HG02870 (cell line): ENCODE measurements around the gene MAP3K19.
A peak's percentile ranks its signal among the peaks of the same experiment; 100 is the strongest.
"Not testable (repeated sequence)": the region's sequence is repeated elsewhere in the genome, so short reads cannot be mapped to it uniquely, and the experiment has no call there.

Experiments used
- ATAC-seq: cut with Tn5 transposase; IDR thresholded peaks from one replicate; pipeline ENCODE4 v1.9.1; 2021; ENCODE audit warnings: mild to moderate bottlenecking, moderate library complexity; ENCODE audit not compliant: unreplicated experiment

Gene MAP3K19

DNA sequence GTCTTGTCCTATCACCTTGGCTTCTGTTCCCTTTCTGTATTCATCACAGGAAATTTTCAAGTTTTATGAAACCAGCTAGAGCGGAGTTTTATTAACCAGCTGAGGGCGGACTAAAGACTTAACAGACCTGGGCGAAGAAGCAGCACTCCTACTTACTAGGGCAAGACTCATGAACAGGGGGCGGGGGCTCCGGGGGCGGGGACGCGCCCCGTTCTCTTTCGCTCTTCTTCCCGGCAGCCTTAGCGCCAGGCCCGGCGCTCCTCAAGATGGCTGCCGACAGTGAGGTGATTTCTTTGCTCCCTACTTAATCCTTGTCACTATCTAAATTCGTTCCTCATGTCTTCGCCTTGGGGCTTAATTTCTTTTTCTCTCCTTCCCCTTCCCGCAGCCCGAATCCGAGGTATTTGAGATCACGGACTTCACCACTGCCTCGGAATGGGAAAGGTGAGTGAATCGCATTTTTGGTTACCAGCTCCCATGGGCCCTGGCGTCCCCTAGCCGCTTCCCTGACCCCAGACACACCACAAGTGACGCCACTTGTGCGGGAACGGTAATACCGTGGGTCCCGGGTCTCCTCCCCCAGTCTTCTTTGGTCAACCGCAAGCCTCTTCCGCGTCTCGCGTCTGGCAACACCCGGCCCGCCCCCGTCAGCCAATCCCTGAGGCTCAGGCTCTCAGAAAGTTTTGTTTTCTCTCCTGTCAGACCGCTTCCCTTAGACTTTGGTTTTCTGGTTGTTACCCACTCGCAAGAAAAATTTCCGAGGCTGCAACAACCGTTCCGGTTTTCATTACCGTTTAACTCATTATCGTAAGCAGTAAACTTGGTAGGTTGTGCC is 5.0 kb upstream of the MAP3K19 start, which contains the start of gene RAB3GAP1:
RAB3GAP1 (plus strand) TSS at position 251 of the 835 bp plus-strand sequence; CDS start at position 267, 16 bp downstream.
- ATAC-seq = peak; percentile 69

DNA sequence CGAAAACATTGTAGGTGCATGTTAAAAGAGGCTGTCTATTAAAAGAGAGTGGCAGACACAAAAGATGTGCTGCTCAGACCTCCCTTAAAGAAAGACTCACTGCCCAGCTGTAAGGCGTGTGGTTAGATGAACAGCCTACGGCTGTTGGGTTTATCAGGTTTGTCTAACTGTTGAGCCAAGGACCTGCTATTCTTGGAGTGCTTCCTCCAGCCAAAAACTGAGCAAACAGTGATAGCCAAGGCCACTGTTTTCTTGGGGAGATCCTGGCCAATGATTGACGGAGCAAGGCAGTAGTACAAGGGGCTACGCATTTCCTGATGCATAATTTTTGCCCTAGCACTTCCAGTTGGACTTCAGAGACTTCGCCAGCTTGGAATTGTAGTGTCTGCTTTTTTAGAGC is 3.4 kb upstream of the MAP3K19 start:
- no peak for ATAC-seq

DNA sequence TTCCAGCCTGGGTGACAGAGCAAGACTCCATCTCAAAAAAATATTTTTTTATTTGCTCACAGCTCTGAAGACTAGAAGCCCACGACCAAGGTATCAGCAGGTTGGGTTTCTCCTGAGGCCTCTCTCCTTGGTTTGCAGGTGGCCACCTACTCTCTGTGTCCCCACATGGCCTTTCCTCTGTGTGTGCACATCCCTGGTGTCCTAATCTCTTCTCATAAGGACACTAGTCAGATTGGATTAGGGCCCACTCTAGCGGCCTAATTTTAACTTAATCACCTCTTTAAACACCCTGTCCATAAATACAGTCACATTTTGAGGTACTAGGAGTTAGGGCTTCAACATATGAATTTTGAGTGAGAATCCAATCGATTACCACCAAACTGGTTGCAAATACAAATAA is 2.9 kb upstream of the MAP3K19 start:
- ATAC-seq = no peak

DNA sequence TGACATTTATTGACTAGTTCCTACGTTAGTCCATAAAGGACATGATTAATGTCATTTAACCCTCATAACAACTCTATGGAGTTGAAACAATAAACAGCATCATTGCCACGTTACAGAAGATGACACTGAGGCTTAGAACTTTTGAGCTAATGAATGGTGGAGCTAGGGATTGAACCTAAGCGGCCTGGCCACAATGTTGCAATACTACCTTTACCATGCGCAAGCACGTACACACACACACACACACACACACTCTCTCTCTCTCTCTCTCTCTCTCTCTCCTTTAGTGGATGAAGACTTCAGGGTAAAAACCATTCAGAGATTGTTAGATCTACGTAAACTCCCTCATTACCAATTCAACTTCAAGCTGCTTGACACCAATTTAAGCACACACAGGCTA is 875 bp upstream of the MAP3K19 start:
- ATAC-seq = no peak

DNA sequence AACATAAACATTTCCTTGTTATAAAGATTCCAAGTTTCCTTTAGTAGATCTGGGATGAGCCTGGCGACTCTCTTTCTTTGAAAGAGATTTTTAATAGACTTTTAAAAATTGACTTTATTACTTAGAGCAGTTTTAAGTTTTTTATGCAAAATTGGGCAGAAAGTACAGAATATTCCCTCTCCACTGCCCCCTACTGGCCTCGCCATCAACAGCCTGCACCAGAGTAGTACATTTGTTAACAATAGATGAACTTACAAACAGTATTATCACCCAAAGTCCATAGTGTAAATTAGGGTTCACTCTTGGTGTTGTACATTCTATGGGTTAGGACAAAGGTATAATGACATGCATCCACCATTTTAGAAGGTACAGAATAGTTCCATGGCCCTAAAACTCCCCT is 3.9 kb downstream of the MAP3K19 start:
- no peak for ATAC-seq

DNA sequence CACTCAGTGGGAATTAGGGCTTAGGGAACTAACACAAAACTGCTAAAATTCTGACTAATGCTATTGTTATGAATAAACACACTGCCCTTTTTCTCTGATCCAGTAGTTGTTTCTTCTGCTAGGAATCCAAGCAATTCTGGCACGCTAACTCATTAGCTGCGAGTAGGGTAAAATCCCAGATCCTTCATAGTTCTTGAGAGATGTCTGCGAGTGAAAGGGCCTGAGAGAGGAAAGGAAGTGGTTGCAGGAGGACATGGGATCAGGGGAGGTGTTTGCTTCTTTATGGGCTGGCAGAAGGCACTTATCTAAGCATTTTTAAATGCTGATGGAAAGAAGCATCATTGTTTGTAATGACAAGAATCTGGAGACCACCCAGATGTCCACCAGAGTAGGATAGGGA is 9.4 kb downstream of the MAP3K19 start:
- ATAC-seq = no peak

DNA sequence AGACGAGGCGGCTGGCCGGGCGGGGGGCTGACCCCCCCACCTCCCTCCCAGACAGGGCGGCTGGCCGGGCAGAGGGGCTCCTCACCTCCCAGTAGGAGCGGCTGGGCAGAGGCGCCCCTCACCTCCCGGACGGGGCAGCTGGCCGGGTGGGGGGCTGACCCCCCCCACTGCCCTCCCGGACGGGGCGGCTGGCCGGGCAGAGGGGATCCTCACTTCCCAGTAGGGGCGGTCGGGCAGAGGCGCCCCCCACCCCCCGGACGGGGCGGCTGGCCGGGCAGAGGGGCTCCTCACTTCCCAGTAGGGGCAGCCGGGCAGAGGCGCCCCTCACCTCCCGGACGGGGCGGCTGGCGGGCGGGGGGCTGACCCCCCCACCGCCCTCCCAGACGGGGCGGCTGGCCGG is 14.0 kb downstream of the MAP3K19 start:
- ATAC-seq = not testable (repeated sequence)

DNA sequence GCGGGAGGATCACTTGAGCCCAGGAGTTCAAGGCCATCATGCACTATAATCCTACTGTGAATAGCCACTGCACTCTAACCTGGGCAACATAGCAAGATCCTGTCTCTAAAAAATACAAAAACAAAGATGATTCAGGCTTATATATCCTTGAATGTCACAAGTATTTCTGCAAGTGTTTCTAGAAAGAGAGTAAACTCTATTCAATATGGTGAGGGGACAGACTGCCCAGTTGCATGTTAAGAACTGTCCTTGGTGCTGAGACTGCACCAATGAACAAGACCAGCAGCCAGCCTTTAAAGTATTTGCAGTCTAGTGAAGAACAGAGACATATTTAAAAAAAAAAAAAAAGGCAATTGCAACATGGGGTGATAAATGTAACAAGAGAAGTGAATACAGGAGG is 16.4 kb downstream of the MAP3K19 start:
- no peak for ATAC-seq

DNA sequence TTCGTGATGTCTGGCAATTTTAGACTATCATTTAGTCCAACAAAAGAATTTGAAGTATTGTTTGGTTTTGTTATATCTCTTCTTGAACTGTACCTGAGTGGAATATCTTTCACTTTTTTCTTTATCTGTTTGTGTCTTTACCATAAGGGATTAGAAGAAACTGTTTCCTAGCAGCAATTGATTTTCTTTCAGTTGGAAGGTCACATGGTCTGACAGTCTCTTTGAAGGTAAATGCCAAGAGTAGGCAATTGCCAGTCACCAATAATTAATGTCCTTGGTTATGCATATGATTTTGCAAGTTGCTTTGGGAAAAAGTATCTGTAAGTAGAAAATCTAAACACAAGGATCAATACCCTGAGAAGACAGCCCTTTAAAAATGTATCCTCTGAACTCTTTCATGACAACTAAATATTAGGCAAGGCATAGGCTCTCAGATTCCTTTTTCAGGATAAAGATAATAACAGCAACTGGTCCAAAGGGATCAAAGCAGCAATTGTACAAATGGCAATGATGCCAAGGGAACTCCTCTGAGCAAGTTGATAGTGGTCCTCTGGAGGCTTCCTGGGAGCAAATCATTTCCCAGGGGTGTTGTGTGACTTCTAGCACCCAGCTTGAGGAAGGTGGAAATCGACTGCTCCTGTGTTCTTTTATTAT is 17.6 kb downstream of the MAP3K19 start:
- no peak for ATAC-seq

DNA sequence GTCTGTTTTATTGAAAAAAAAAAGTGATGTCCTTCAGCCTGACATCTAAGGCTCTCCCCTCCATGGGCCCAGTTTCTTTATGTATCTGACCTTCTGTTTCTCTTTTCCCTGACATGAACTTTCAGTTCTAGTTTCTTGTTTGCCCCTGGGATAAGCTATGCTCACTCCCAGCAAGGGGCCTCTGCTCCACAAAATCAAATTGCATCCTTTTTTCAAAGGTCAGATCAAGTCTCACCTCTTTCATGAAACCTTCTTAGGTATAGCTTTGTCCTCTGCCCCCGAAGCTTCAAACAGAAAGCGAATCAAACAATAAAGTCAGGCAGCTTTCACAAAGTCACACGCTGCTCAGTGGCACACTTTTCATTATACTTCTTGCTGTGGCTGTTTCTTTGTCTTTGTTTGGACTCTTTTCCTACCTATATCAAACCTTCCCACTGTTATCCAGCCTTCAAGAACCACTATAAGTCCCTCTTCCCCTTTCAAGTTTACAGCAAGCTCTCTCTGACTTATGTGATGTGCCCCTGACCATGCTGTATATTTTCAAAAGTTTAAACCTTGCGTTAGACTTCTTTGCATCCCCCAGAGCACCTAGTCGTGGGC is 23.3 kb downstream of the MAP3K19 start:
- no peak for ATAC-seq

DNA sequence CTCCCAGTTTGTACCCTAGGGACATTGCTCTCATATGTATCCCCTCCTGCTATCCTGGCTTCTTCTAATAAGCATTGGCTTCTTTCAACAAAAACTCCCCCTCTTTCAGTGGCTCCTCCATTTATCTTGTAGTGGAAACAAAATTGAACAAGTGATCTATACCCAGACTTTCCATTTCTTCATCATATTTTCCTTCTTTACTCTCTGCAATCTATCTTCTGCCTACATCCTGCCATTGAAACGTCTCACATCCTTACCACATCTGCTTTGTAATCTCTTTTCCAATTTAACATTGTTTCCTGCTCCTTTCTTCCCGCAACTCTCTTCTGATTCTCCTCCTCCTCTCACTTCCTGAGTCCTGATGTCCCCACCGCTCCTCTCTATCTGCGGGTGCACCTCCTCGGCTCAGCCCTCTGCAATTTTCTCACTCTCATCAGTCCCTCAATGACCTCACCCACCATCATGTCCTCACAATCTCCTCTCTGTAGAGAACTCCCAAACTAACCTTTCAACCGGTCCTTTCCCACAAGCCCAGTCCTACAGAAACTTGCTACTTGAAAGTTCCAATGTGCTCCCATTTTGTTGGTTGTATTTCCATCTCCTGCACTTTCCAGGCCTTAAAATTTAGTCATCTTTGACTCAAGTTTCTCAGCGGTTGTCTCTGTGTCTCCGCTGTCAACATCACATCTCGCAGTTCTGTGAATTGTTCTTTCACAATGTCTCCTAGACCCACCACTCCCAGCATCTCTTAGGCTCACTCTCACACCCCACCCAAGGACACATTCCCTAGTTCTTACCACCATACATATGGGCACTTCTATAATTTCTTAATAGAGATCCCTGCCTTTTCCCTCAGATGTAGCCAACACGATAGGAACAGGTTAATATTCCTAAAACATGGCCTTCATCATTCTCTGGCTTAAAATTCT is 24.0 kb downstream of the MAP3K19 start:
- ATAC-seq = no peak

DNA sequence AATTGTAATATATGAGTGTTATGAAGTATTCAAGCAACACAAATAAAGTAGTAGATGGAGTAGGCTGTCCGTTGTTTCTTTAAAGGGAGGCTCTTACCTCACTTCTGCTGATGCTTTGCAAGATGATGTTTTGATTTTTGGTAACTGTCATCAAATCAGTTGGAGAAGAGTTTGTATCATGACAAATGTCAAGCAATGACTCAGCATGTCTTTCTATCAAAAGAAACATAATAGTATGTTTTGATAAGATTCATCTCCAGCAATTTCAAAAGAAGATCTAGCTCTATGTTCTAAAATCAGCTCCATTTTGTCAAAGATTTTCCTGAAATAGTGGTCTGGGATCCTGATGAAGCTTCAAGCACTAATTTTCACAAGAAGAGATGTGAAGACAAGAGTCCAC is 25.6 kb downstream of the MAP3K19 start:
- ATAC-seq = no peak

DNA sequence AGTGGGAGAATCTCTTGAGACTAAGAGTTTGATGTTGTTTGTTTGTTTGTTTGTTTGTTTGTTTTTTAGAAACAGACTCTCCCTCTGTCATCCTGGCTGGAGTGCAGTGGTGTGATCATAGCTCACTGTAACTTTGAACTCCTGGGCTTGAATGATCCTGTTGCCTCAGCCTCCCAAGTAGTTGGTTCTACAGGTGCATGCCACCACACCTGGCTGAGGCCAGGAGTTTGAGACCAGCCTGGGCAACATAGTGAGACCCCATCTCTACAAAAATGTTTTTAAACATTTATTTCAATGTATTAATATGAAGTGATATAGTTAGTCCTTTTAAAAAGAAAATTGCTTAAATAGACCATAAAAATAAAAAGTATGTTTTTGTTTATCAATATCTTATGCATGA is 35.6 kb downstream of the MAP3K19 start:
- no peak for ATAC-seq

DNA sequence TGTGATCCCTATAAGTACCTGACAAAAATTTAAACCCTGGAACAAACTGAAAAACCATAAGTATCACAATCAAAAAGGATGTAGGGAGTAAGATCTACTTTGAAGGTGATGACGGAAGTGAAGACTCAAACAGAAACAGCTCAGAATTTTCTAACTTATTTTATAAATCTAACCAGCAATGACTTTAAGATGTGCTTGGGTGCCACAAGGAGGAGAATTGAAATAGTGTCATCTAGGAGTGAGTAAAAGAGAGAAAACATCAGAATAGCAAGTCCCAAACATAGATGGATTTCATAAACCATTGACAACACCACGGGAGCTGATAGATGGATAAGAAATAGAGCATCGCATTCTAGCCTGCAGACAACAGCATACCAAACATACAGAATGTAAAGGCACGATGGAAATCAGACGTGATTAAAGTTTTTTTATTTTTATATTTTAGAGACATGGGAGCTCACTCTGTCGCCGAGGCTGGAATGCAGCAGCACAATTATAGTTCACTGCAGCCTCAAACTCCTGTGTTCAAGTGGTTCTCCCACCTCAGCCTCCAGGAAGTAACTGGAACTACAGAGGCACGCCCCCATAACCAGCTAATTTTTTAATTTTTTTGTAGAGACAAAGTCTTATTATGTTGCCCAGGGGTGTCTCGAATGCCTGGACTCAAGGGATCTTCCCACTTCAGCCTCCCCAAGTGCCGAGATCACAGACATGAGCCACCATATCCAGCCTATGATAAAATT is 36.9 kb downstream of the MAP3K19 start:
- ATAC-seq = no peak

DNA sequence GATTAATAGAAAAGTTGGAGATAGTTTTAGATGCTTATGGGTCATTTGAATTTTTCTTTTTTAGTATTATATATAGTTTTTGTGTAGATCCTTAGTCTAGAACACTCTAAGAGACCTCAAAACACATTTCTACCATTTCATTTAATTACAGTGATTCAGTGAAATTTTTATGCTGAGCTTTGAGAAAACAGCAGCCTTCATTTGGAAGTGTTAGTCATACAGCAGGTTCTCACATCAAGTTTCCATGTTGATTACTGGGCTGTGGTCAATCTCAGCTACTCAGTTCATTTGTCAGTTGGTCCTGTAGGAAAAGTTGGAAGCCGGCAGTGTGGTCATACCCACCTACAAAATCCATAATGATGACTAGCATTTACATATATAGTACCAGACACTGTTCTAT is 37.9 kb downstream of the MAP3K19 start:
- ATAC-seq = no peak

DNA sequence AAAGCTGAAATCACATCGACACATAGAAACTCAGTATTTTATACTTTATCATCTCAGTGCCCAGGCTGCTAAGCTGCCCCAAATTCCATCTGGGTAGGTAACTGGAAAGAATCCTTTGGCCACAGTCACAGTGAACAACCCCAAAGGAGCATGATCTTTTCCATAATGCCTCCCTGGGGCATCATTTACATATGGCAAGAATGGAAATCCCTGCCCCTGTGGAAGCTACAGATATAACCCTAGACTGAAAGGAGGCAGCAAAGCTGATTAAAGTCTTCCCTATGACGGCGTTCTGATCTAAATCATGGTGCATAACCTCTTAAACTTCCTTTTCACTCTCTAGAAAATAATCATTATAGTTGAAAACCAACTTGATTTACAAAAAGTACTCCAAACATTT is 41.5 kb downstream of the MAP3K19 start:
- ATAC-seq = no peak

DNA sequence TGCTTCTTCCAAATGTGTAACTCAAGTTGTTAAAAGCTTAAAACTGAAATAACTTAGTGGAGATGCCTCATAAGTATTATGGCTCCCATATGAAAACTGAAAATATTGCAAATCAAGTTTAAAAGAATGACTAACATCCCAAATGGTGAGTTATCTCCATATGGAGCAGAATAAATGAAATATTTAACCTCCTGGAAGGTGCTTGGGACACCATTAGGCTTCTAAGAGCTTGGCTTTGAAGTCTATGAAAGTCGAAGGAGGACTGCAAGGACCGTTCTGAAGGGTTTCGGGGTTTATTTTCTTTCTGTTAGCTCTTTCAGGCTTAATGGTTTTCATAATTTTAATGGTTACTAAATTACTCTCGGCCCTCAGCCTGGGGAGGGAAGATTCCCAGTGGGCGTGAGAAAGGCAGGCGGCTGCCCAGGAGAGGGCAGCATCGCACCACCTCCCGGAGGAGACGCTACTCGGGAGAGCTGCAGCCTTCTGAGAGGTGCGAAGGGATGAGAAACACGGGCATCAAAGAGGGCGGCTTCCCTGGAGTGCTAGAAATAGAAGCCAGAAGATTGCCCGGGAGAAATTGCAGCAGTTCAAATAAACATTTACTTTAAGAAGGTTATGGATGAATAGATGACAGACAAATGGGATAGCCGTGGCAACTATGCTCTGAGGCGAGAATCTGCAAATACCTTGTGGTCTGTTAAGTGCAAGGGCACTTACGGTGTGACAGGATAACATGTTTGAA is 43.1 kb downstream of the MAP3K19 start:
- peak; percentile 93 for ATAC-seq

DNA sequence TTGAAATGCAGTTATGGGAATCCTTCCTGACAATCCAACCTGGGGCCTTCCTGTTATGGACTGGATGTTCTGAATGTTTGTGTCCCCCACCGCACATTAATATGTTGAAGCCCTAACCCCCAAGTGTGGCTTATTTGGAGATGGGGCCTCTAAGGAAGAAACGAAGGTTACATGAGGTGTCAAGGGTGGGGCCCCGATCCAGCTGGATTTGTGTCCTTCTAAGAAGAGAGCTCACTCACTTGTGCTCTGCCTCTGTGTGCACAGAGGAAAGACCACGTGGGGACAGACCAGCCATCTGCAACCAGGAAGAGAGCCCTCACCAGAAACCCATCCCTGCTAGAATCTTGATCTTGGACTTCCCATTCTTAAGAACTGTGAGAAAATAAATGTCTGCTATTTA is 44.4 kb downstream of the MAP3K19 start:
- ATAC-seq = no peak

DNA sequence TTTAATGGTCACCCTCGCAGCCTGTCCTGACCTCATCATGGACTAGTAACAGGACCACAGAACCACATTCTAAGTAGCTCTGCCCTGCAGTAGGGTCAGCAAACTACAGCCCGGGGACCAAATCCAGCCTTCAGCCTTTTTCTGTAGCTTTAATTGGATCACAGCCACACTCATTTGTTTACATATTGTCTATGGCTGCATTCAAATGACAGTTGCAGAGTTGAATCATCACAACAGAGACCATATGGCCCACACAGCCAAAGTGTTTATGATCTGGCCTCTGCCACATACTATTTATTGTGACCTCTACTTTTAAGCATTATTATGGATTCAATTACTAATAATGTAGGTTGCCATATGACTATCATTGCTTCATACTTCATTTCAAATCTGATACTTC is 47.7 kb downstream of the MAP3K19 start:
- ATAC-seq = no peak
